Lower lobe of right lung (tissue), 2 donors: ENCODE results near the gene IL7R. TPM values are rescaled to one million over a fixed set of nuclear protein-coding genes. Genes with fewer than 3 reads are reported as not detected.

Experiments used
- ATAC-seq, 2 donors: fragments of 200-7000 bp; cut with Tn5 transposase; one replicate each; pipeline ENCODE4 v1.9.1; 2020 to 2022; ENCODE audit warnings: mild to moderate bottlenecking in 2 of 2, moderate library complexity in 2 of 2
- DNase-seq: peaks from one replicate; pipeline ENCODE4 v3.0.0-alpha.2; 2020
- H3K27ac ChIP-seq: fragments of 200-600 bp; one replicate; pipeline ENCODE4 v1.8.0; 2022
- H3K27me3 ChIP-seq: fragments of 200-600 bp; one replicate; pipeline ENCODE4 v1.8.0; 2022; ENCODE audit warnings: low read depth
- H3K36me3 ChIP-seq: fragments of 200-600 bp; one replicate; pipeline ENCODE4 v1.8.0; 2022; ENCODE audit warnings: mild to moderate bottlenecking
- H3K4me1 ChIP-seq: fragments of 200-600 bp; one replicate; pipeline ENCODE4 v1.8.0; 2022
- H3K4me3 ChIP-seq: fragments of 200-600 bp; one replicate; pipeline ENCODE4 v1.8.0; 2022; ENCODE audit warnings: mild to moderate bottlenecking
- H3K9me3 ChIP-seq: fragments of 200-600 bp; one replicate; pipeline ENCODE4 v1.8.0; 2022
- CTCF ChIP-seq: fragments of 200-600 bp; IDR thresholded peaks from one replicate; pipeline ENCODE4 v1.8.0; 2022; ENCODE audit warnings: antibody characterized with exemption, mild to moderate bottlenecking
- intact Hi-C: fragments of 100-400 bp; cut with DNase I; formaldehyde crosslinking; loops from one replicate; pipeline ENCODE4 v1.11.0; 2022
- total RNA-seq: library from RNA; stranded (reverse); fragmentation: NEBNext Ultra II Directional; extraction: Animal tissue kit (Norgen Biotek cat#: 25700); gene quantifications from one replicate; pipeline ENCODE4 v1.2.1, GENCODE V29; 2021
- donor health status: DM: no; HTN: yes; CAD: no; lungs with severe emphysema.

The IL7R gene
- total RNA-seq, 1 donor from 2014 or later, result 168 TPM

GRCh38 chr5:35816881-35817521, 39.7 kb upstream of the IL7R start:
- DNase-seq (no peak), ATAC-seq (peak; percentile 28 to 56)
- no peak for TF ChIP-seq CTCF
- H3K27ac ChIP-seq, result no peak overlapping the region
- H3K4me1 ChIP-seq, result peaks cover 6% of the 10 kb centered on the region
- H3K4me3 ChIP-seq, result no peak overlapping the region
- H3K27me3 ChIP-seq, result no peaks in the 10 kb centered on the region
- no peaks in the 10 kb centered on the region for H3K36me3 ChIP-seq
- no peaks in the 10 kb centered on the region for H3K9me3 ChIP-seq
- intact Hi-C loops, result no loop called here

GRCh38 chr5:35819026-35819425, 37.7 kb upstream of the IL7R start:
- Histone ChIP-seq H3K4me3 (no peak overlapping the region), H3K27ac (no peak overlapping the region), H3K4me1 (peaks cover 6% of the 10 kb centered on the region), H3K27me3 (no peaks in the 10 kb centered on the region), H3K9me3 (no peaks in the 10 kb centered on the region), H3K36me3 (no peaks in the 10 kb centered on the region)
- TF ChIP-seq CTCF, result no peak
- ATAC-seq (no peak), DNase-seq (no peak)
- intact Hi-C loops, result no loop called here

DNA sequence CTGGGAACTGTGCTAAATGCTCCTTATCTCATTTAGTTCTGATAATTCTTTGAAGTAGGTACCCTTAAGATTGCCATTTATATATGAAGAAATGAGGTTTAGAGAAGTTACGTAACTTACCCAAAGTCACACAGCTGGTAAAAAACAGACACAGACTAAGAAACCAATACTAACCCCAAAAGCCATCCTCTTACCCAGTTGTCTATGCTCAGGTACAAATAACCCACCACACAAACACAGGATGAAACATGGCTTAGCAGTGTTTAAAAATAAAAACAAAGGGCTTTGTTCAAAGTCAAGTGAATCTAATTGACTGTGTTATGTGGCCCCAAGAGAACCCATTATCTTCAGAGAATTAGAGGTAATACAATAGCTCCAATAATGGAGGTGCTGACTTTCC, 37.0 kb upstream of the IL7R start:
- no peak overlapping the region for H3K4me3 ChIP-seq
- no peak for TF ChIP-seq CTCF
- H3K4me1 ChIP-seq, result peaks cover 6% of the 10 kb centered on the region
- ATAC-seq, result no peak
- intact Hi-C loops, result no loop called here
- H3K36me3 ChIP-seq, result no peaks in the 10 kb centered on the region
- H3K27me3 ChIP-seq, result no peaks in the 10 kb centered on the region
- no peaks in the 10 kb centered on the region for H3K9me3 ChIP-seq
- DNase-seq, result no peak
- no peak overlapping the region for H3K27ac ChIP-seq

DNA sequence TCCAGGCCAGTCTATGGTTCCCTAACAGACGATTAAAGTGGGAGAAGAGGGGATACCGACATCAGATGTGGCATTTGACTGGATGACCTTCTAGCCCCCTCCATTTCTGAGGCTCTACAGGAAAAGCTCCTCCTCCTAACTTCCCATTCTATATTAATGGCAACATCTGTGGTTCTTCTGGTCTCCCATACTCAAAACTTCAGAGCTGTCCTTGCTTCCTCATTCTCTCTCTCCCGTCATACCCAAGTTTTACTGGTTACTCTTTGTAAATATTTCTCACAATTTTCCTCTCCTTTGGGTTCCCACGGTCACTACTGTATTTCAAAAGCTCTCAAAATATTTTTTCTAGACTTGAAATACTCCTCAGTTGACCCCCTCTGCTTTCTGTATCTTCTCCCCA, 36.0 kb upstream of the IL7R start:
- Histone ChIP-seq H3K4me1 (peaks cover 6% of the 10 kb centered on the region), H3K27me3 (no peaks in the 10 kb centered on the region), H3K9me3 (no peaks in the 10 kb centered on the region), H3K36me3 (no peaks in the 10 kb centered on the region), H3K4me3 (no peak overlapping the region), H3K27ac (no peak overlapping the region)
- intact Hi-C loops, result no loop called here
- TF ChIP-seq CTCF, result no peak
- no peak for DNase-seq
- no peak for ATAC-seq

GRCh38 chr5:35821513-35821912, 35.2 kb upstream of the IL7R start:
- no peak overlapping the region for H3K4me3 ChIP-seq

More at GRCh38 chr5:35821513-35821912, 35.2 kb upstream of the IL7R start:
- H3K9me3 ChIP-seq, result no peaks in the 10 kb centered on the region
- DNase-seq, result no peak
- peaks cover 6% of the 10 kb centered on the region for H3K4me1 ChIP-seq
- intact Hi-C loops, result no loop called here
- H3K27ac ChIP-seq, result no peak overlapping the region
- no peaks in the 10 kb centered on the region for H3K36me3 ChIP-seq
- no peak for ATAC-seq
- no peak for TF ChIP-seq CTCF
- H3K27me3 ChIP-seq, result no peaks in the 10 kb centered on the region
